Activated T-cell treated with anti-CD3 and anti-CD28 coated beads, Interleukin-2, amount 50 U/mL, for 48 hours (primary cell): ENCODE results near the gene LHFPL6.

Source experiments
- DNase-seq, 2 experiments: peaks; one replicate each; pipeline ENCODE4 v3.0.0-alpha.2; 2020

LHFPL6 gene

DNA sequence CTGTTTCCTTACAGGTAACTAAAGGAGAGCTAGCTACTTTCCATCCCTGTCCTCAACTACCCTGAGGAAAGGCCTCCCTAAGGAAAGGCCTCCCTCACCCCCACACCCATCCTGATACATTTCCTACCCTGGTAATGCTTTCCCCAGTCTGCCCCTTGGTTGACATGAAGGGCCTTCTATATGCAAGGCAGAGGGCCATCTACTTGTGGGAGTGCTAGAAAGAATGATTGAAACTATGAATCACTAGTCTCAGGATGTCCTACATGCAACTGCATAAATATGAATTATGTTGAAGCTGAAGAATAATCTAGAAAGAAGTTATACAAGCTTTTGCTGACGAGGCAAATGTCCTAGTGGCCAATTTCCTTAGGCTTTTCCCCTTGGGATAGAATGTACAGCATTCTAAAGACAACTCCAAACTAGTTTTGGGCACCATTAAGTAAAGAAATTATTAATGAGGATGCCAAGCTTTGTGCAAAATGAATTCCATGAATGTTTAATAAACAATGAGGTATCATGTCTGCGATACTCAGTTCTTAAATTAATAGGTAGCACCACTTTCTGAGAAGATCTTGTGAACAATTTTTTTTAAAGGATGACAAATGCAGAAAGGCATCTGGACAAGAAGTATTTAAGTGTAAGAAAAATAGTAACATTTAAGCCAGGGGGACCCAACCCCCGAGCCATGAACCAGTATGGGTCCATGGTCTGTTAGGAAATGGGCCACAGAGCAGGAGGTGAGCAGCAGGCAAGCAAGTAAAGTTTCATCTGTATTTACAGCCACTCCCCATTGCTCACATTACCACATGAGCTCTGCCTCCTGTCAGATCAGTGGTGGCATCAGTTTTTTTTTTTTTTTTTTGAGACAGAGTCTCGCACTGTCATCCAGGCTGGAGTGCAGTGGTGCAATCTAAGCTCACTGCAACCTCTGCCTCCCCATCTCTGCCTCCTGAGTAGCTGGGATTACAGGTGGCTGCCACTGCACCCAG, 223.0 kb downstream of the LHFPL6 start:
- DNase-seq = no peak

DNA sequence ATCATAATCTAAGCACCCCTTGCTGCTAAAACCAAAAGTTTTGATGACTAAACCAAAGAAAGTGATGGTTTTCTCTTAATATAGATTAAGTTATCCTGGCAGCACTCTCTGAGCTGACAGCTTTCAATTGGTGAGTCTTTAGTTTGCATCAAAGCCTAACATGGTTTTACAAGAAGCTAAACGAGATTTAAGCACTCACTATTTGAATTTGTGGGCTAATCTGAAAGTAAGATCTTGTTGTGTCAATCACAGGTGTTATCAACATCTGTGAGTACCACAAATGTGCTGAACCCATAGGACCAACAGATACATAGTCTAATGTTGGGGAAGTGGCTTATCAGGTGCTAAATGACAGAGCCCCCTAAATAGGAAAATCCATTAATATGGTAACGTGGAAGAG, 223.9 kb downstream of the LHFPL6 start:
- DNase-seq = no peak

DNA sequence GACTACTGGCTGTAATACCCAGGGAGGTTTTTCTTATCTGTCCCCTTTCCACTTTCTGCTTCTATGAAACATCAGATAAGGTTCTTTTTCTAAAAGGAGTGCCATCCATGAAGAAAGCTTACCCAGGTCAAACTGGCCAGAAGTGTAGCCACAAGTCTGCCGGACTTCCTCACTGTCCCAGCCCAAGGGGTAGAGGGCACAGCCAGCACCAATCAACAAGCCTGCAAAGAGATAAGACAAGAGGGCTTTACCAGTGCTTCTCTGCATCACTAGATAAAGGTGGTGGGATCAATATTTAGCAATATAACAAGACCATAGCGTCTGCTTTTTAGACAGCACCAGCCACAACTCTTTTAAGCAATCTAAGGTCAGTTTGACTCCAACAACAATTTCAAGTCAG, 224.7 kb downstream of the LHFPL6 start:
- DNase-seq = no peak

DNA sequence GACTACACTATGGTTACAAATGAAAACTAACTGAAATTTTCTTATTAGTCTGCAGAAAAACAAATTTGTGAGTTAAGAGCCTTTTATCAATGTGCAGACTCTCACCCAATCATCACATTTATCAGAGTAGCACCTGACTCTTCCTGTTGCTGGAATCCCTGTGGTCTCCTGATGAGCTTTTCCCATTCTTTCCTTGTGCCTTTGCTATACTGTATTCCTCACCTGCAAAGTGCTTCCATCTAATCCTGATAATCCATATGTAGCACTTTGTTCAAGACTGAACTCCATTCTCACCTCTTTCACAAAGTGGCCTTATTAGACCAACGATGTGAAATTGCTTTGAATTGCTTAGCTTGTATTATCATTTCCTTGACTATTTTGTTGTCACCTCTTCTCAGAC, 225.3 kb downstream of the LHFPL6 start:
- DNase-seq = no peak

DNA sequence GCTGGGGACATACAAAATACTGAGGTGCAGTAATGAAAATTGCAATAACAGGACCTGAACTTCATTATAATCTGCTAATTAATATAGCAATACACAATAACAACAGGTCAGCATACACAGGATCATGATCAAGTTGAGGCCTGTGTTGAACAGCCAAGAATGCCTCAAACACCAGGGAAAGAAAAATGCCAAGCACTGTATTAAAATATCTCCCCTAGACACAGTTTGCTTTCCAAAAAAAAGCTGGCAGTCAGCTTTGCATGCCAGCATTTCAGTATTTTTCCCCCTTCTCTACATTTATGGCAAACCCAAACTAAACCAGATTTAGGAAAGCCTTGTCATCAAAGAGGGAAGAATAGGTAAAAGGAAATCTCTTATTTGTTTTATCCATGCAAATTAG, 226.9 kb downstream of the LHFPL6 start:
- no peak for DNase-seq

DNA sequence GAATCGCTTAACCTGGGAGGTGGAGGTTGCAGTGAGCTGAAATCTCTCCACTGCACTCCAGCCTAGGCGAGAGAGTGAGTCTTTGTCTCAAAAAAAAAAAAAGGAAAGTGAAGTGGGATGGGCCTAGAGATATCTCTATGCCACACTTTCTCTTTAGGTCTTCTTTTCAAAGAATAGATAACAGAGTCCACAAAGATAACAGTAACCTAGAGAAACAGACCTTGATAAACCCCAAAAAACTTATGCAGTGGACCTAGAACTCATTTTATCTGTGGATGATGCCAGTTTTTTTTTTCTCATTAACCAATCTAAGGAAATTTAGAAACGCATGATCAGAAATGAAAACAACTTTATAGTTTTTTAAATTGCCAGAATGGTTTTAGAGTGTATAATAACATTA, 227.4 kb downstream of the LHFPL6 start:
- DNase-seq = no peak

DNA sequence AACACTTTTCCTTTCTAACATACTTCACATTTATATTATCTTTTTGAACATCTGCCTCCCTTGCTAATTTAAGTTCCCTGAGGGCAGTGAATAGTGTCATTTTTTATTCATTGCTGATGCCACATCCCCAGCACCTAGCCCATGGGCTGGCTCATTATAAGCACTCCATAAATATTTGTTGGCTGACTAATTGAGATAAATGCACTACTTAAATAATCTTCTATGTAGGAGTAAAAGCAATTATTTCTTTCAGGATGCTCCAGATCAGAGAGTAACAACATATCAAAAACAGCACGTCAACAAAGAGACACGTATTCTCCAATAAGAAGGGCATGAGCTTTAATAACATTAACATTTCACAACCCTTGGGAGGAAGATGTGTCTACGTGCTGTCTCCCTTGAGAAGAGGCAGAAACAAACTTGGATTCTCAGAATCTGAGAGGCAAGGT, 228.2 kb downstream of the LHFPL6 start:
- no peak for DNase-seq

DNA sequence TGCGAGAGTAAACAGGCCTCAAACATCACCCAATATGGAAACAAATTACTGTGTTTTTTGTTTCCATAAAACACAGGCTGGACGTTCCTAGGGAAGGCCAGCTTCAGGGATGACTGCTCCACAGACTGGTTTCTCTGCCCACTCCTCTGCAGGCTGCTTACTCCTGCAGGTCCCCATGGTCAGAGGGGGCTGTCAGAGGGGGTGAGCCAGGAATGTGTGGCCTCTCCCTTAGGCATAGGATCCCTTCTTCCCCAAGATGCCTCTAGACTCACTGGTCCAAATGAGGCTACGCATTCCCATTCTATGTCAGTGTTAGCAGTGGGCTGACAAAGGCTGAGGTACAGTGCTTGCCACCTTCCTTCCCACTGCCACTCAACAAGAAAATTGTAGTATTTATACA, 229.8 kb downstream of the LHFPL6 start:
- no peak for DNase-seq

DNA sequence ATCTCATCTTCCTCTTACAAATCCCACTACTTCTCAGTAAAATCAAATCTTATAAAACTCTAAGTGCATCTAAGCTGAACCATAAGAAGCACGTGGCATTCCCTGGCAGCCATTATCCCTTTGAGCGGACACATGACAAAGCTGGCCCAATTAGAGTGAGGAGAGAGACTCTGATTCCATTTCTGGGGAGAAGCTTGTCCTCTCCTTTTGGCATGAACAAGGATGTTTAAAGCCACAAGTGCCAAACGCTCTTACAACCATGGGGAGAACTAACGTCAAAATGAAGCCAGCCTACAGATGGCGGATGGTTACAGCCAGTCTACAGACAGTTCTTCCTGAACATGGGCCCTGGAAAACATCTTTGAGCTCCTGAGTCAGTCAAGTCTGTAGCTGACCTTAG, 231.3 kb downstream of the LHFPL6 start:
- no peak for DNase-seq

DNA sequence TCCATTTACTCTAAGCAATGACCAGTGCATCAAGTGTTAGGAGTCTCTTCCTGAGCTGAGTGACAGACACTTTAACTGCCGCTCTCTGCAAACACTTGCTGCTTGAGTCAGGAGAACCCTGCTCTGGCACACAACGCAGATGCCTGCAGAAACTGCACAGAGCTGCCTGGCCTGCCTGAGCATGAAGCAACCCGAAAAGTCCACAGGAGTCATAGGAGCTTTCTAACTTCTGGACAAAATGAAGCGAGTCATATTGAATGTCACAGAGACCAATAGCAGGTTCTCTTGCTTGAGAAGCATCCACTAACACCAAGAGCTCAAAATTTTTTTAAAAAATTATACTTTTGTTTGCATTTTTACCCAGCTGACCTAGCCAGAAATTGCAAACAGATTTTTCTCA, 232.4 kb downstream of the LHFPL6 start:
- DNase-seq = no peak

DNA sequence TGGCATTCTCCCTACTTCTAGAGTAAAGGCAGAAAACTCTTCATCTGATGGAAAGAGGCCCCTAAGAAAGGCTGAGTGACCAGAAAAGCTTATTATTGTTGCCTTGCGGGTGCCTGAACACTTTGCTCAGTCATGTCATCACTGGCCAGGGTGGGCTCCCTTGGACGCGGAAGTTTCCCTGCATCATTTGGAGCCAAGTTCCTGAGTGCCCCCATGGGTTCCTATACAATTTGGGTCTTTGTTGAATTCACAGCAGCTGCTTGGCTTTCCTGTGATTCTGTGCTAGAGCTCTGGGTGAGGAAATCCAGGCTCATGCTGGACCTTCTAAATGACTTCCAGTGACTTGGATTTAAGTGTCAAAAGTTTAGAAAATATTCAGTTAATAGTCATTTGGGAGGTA, 232.9 kb downstream of the LHFPL6 start:
- no peak for DNase-seq

DNA sequence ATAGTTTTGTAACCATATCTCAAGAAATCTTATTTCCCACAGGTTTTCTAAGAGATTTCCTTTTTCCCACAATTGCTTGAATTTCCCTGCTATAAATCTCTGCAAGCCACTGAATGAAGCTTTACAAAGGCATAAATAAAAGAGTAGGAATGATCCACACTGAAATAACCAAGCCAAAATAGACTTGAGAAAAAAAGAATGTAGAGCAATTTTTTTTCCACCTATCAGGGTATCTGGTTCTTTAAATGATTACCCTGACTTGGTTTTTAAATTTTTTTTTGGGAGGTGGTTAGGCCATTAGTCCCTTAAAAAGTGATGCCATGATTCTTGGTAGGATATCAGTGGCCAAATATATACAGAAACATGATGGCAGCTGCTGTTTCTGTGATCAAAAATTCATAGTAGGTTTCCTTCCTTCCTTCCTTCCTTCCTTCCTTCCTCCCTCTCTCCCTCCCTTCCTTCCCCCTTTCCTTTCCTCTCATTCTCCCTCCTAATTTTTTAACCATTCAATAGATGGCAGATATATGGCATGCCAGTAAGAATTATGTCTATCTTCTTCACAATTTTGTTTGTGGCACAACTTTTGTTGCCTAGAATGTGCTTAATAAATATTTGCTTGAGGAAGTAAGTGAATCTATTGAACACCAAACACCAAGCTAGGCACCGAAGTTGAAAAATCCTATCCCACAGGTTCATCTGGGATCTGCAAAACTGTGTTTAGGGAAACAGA, 233.7 kb downstream of the LHFPL6 start:
- DNase-seq = no peak

DNA sequence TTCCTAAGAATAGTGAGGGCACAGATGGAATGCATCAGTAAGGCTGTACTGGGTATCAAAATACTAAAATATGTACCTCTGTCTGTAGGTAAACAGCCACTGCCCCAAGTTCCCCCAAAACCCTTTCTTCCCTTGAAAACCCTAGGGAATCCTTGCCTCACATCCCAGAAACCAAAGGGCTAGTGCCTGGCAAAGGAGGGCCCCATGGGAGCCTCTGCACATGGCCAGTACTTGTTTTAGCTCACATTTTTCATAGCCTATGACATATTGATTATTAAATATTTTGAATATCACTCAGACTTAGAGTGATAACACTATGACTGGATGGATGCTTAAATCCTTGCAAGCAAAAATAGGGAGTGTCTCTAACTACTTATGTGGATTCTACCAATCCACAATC, 237.1 kb downstream of the LHFPL6 start:
- no peak for DNase-seq

DNA sequence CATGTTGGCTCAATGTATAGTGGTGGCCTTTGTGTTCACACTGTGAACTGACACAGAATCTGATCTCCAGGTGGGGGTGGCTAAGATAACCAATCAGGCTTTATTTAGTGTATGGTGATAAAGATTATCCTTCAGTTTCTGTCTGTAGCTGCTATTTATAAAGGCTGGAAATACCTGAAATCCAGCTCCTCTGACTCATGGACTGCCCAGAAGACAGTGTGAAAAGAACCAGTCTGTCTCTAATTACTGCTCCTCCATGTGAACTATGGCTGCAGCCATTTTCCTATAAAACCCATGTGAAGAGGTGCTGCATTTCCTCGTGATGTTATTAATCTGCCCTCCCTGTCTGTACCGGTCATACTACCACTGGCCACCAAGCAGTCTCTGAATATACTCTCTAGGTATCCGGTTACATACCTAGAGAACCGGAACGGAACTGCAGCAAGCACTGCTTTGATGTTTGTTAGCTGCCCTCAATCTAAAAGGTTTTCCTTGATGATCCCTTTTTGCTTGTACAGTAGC, 238.0 kb downstream of the LHFPL6 start:
- no peak for DNase-seq

DNA sequence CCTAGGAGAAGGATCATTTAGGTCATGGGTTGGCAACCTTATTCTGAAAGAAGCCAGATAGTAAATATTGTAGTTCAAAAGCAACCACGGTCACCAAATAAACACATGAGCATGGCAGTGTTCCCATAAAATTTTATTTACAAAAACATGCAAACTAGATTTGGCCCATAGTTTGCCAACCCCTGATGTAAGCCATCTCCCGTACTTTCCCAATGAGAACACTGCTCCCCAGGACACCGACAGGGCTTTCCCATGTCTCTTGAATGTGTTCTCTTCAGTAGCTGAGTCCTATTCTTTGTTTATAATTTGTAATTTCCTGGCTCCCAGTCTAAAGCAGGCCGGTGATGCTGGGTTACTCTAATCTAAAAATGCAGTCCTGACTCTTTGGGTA, 239.6 kb downstream of the LHFPL6 start:
- no peak for DNase-seq

DNA sequence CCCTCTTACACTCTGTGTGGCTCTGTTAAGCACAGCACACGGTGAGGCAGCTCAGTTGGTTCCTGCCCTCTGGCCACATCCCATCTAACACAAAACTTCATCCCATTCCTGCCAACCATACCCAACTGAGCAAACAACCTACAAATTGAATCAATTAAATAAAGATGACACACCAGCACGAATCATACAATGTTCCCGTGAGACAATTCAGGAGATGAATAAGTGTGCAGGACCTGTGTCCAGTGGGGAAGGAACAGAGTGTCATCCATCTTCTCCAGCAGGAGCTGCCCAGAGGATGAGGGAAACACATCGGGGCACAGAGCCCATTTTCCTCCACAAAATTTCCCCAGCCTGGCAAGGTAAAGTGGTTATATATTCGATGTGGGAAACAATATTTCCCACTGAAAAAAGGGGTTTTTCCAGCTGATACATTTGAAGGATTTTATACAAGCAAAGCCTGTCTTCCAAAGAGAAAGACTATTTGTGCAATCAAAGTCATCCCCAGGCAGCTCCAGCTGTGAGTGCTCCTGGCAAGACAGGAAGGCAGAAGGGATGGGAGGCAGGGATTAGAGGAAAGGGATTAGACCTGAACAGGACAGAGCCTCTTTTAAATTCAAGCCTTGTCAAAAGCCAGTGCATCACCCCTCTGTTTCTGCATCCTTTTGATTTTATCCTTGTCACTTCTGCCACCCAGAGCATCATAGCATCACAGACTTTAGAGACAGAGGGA, 240.2 kb downstream of the LHFPL6 start:
- no peak for DNase-seq

DNA sequence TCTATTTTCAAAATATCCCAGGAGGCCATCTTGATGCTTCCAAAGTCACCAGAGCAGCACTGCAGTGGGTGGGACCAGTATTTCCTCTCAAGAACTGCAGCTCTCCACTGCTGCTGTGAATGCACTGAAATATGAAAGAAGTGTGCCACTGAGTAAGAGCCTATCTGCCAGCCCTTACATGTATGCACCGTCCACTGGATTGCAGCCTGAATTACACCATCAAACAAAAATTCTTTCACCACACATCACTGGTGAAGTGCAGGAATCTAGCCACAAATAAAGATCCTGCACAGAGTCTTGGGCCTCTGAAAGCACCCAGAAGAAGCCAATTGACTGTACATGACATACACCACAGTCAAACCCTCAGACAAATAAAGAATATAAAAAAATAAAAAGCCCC, 249.0 kb downstream of the LHFPL6 start:
- no peak for DNase-seq

DNA sequence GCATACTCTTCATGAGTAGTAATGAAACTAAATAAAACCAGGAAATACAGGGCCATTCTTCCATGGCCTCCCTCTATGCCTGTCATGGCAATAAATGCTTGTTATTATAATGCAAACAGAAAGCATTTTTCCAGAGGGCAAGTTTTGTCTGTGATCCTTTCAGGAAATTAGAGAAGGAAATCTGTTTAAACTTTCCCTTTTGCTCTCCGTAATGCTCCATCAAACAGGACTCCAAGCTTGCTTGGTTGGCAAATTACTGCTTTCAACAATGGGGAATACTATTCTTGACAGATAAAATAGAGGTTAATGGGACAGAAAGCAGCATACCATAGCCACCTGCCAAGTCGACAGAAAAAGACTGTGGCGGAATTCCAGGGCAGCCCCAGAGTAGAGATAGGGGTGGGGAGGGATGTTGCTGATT, 252.5 kb downstream of the LHFPL6 start:
- no peak for DNase-seq

DNA sequence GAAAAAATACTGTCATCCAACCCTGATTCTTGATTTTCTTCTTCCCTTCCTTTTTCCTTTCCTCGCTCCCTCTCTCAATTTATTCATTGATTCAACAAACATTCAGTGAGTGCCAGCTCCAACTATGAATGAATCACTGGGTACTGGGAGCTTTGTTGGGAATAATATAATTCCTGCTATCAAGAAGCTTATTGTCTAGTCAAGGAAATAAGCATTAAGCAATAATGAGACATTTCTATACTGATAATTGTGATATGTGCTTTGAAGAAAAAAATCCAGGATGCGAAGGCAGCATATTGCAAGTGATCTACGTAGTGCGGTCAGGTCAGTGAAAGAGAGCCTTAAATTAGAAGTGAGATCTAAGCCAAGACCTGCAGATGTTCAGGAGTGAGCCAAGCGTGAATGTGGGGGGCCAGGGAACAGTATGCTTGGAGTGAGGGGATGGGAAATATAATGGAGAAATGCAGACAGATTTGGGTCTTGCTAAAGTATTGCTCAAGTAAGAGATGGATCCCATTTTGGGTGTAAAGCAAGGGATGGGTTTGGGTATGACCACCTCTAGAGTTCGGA, 253.5 kb downstream of the LHFPL6 start:
- no peak for DNase-seq

DNA sequence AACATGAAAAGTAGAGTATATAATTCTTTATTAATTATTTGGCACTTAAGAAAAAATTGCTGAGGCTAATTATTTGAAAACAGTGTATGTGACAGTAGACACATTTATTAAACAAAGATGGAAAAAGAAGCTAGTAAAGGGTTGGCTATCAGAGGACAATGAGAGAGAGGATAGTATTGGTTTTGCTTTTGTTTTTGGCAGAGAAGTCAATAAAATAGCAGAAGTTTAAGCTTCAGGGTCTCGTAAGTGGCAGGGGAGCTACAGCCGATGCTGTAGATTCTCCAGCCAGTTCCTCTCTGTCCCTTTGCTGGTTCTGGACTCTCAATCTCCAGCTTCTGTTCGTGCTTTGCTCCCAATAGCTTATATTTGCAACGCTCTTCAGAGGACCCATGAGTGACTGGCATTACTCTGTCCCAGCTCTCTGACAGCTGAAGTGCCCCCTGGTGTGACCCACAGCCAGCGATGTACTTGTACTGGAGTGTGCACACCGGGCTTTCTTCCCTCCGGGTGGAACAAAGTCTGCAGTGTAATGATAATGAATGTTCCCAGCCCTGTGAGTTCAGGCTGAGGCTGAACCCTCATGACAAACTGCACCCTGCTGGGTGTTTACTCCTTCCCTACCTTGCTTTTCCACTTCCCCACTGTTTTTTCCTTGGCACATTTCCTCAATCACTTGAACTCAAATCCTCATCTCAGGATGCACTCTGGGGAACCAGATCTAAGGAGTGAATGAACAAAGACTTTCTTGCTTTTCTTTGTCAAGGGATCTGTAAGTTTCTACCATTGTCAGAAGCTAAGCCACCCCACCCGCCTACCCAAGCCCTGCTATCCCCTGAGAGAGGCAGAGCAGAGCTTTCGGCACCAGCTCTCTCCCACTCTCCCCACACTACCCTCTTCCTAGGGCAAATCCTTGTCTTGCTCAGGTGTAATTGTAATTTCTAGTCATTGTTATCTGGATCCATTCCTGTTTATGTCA, 254.8 kb downstream of the LHFPL6 start:
- no peak for DNase-seq

DNA sequence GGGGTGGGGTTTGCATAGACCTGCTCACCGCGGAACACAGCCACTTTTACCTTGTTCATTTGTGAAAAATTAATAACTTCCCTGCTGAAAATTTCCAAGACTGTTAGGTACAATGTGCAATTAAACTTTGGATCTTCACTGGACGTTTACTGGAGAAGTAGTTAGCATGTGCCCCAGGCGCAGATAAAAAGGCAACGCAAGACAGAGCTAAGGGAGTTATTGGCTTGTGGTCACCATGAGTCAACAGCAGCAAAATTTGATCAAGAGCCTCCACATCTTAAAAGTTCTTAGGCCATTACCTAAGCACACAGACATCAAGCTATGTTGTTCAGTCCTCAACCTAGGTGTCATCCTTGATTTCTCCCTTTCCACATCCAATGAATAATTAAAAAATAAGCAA, 257.0 kb downstream of the LHFPL6 start:
- DNase-seq = no peak

DNA sequence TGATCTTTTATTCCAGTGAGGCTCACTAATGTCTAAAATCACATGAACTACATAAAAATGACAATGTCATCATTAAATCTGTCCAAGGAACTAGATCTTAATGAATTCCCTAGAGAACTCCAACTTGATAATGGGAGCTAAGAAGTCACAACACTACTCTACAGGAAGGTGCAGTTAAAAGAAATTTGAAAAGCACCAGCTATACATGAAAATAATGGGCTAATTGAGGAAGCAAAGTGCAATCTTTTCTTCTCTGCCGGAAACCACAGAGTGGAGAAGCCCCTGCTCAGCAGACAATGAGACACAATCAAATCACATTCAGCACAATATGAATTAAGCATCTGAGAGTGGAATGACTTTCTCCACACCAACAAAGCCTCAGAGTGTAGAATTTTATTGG, 261.7 kb downstream of the LHFPL6 start:
- DNase-seq = no peak
